ENCODE measurements around the gene EME1.
"Not testable (repeated sequence)": the region's sequence is repeated elsewhere in the genome, so short reads cannot be mapped to it uniquely, and the experiment has no call there.

GRCh38 chr17:50428126-50428525, 55.1 kb downstream of the EME1 start:
- not testable (repeated sequence) for TF ChIP-seq RAD21 (conservative IDR thresholded peaks at IDR 0.05); REST (IDR thresholded peaks at IDR 0.05; ENCODE audit: borderline replicate concordance); POLR2AphosphoS5 (IDR thresholded peaks at IDR 0.05); CTCF (IDR thresholded peaks at IDR 0.05; ENCODE audit: poor library complexity, severe bottlenecking); EZH2 (IDR thresholded peaks at IDR 0.05; ENCODE audit: borderline replicate concordance, insufficient read depth, low read length, poor library complexity, severe bottlenecking); EP300 (conservative IDR thresholded peaks at IDR 0.05; ENCODE audit: poor library complexity, severe bottlenecking)

Measured in neural cell (in vitro differentiated cells).